Stimulated activated CD8-positive, alpha-beta memory T cell treated with anti-CD3 and anti-CD28 coated beads, Interleukin-4, amount 100 ng/mL, for 48 hours (primary cell): ENCODE data around the gene FCHSD2.

Source experiments
- DNase-seq: peaks from one replicate; pipeline ENCODE4 v3.0.0-alpha.2; 2020

FCHSD2 gene

GRCh38 chr11:73142128-73142377 is at the start of gene FCHSD2:
Gene FCHSD2, minus strand, starts transcription at chr11:73142318. Its CDS starts 441 bp downstream, at chr11:73141877.
- no peak for DNase-seq

- no peak for DNase-seq
These were observed 49.0 kb upstream of the FCHSD2 start for GRCh38 chr11:73191151-73191550.

DNA sequence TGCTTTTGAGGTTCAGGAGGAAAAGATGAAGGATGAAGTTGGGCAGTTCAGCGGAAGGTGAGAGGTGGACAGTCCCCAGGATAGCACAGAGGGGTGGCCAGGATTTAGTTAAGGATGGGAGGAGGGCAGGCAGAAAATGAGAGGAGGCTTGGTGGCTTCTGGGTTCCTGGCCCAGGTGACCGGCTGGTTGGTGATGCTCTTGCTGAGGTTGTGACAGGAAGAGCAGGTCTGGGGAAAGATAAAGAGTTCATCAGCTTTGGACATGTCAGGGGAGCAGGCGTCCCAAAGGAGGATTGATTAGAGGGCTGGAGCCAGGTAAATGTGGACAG is 48.4 kb upstream of the FCHSD2 start:
- DNase-seq, result no peak

- DNase-seq, result no peak
These were observed 47.8 kb upstream of the FCHSD2 start for GRCh38 chr11:73189723-73190556.

GRCh38 chr11:73189315-73189714 is 47.2 kb upstream of the FCHSD2 start:
- DNase-seq, result no peak

- DNase-seq, result no peak
These were observed 46.2 kb upstream of the FCHSD2 start for GRCh38 chr11:73188301-73188700.

- DNase-seq, result no peak
These were observed 45.7 kb upstream of the FCHSD2 start for GRCh38 chr11:73187854-73188253.

DNA sequence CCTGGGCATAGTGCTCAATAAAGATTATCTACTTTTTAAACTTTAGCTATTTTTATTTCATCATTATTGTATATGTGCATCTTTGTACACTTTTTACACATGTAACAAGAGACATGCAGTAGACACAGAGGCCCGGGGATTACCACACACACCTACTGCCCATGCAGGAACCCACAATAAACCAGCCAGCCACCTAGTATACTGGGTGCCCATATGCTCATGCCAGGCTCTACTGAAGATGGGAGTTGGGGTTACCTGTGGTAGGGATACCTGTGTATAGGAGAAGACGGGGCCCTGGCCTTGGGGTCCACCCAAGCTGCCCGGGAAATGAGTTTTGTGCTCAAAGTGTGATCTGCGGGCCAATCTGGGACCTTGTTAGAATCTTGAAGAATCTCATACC is 44.8 kb upstream of the FCHSD2 start:
- DNase-seq, result no peak

GRCh38 chr11:73186294-73186850 is 44.3 kb upstream of the FCHSD2 start:
- no peak for DNase-seq

DNA sequence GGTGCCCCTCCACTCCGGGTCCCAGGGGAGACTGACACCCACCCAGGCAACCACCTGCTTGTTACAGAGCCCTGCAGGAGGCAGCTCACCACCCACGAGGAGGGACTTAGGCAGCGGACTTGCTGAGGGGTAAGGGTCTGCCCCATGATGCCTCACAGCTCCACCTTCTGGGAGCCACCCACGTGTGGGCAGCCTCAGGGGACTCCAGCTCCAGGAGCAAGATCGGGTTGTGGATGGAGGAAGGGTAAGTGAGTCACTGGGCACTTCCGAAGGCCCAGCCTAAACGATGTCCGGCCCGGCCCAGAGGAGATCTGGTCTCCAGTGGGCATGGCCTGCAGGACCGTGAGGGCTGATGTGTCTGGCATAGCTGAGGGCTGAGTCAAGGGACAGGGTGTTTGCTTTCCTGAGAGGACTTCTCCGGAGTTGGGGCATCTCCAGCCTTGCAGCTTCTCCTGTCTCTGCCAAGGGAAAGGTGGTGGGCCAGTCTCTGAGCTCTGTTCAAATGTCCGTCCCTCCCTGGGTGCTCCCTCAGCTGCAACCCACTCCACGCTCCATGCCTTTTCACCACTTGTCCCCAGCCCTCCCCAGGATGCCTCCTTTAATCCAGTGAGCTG is 43.7 kb upstream of the FCHSD2 start:
- no peak for DNase-seq

DNA sequence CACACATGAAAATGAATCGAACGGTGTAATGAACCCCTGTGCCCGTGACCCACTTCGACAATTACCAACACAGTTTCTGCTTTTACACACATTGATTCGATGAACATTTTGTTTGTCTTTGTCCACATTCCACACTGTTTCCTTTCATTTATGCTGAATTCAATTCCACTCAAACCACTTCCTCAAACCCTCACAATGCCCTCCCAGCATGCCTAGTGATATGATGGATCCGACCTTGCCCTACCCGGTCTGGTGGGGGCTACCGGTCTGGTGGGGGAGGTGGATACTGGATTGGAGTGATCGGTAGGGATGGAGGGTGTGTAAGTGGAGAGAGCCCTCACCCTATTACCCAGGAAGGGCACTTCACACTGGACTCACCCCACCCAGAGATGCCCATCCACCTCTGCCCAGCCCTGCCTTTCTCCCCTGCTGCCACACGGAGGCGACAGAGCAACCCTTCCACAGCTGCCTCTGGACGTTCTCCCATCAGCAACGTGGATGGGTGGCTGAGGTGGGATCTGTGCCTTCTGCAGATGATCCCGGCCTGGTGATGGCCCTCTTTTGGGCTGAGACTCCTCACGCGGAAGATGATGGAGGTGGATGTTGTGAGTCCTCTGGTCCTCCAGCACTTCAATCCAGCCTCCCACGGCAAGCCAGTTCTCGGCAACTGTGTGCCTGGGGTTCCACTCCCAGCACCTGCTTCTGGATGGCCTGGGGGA is 43.0 kb upstream of the FCHSD2 start:
- DNase-seq, result peak; percentile 76

- DNase-seq, result no peak
These were observed 40.8 kb upstream of the FCHSD2 start for GRCh38 chr11:73182824-73183321.

GRCh38 chr11:73178681-73179080 is 36.6 kb upstream of the FCHSD2 start:
- no peak for DNase-seq

DNA sequence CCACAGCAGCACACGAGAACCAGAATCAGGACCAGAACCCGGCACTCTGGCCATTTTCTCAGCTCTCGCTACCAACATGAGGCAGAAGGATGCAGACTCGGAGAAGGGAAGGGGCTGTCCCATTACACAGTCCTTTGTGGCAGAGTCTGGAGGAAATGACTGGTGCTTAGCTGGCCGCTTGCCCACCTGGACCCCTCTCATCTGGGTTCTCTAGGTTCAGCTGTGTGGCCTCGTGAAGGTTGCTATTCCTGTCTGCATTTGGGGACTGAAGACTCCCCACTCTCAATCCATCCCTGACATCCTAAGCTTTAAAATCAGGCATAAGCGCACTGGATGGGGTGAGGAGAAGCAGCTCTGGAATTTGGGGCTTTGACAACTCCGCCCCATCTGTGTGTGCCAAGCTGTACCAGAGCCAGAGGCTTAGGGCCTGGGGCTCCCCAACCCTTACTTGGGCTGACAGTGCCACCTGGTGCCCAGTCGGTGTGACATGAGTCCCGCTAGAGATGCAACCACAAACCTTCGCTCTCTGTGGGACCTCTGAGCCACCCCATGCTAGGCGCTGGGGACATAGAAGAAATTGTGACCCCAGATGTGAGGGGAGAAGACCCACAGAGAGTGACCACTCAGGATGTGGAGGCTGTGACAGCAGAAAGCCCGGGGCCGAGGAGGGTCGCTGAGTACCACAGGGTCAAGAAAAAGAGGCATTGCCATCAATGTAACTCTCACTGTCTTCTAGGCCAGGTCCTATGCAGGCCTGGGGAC is 35.8 kb upstream of the FCHSD2 start:
- DNase-seq, result peak; percentile 82

DNA sequence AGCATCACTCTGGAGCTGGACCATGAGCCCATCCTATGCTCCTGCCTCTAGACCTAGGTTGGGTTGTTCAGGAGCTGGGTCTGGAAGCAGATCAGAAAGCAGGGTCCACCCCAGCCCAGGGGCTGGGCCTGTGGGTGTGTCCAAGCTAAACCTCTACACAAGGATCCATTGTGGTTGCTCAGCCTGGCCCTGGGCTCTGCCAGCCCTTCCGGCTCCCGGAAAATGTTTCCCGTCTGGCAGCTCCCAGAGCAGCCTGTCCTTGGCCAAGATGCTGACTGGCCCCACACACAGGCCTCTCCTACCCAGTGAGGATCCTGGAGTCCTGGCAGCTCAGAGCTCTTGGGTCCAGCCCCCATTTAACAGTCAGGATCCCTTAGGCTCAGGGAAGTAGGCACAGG is 35.3 kb upstream of the FCHSD2 start:
- no peak for DNase-seq

DNA sequence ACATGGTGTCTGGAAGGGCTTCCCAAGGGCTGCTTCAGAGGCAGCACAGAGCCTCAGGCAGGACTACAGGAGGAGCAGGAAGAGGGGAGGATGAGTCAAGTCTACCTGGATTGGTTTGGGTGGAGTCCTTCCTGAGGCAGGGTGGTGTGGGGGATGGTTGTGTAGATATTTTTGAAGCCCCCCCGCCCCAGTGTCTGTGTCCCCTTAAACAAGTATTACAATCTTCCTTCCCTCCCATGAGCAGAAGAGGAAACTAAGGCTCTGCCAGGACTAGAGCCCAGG is 34.7 kb upstream of the FCHSD2 start:
- DNase-seq, result no peak

GRCh38 chr11:73176145-73176873 is 34.2 kb upstream of the FCHSD2 start:
- no peak for DNase-seq

- no peak for DNase-seq
These were observed 33.5 kb upstream of the FCHSD2 start for GRCh38 chr11:73175551-73176144.

DNA sequence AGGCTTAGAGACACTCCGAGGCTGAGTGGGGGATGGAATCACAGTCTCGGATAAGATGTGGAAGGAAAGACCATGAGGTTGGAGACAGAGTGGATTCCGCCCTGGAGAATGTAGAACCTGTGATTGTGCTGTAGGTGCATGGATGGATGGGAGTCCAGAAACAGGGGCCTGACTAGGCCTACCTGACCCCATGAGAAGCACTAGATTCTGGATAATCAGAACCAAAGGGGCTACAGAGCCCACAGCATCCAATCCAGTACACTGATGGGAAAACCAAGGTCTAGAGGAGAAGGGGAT is 32.3 kb upstream of the FCHSD2 start:
- DNase-seq, result no peak

- no peak for DNase-seq
These were observed 31.8 kb upstream of the FCHSD2 start for GRCh38 chr11:73173755-73174494.

GRCh38 chr11:73172992-73173656 is 31.0 kb upstream of the FCHSD2 start:
- DNase-seq, result no peak
